ENCODE measurements around the gene SENP8.

Gene SENP8

GRCh38 chr15:72184165-72184811 lies 66.1 kb downstream of the SENP8 start:
- no peak for DNase-seq (ENCODE audit: low read depth)
- TF ChIP-seq CTCF (conservative IDR thresholded peaks at IDR 0.05; ENCODE audit: control insufficient read depth, insufficient read depth, low read depth, low read length), result no peak
- H3K4me3 ChIP-seq (ENCODE audit: control insufficient read depth, low read depth, low read length), result no peak overlapping the region

DNA sequence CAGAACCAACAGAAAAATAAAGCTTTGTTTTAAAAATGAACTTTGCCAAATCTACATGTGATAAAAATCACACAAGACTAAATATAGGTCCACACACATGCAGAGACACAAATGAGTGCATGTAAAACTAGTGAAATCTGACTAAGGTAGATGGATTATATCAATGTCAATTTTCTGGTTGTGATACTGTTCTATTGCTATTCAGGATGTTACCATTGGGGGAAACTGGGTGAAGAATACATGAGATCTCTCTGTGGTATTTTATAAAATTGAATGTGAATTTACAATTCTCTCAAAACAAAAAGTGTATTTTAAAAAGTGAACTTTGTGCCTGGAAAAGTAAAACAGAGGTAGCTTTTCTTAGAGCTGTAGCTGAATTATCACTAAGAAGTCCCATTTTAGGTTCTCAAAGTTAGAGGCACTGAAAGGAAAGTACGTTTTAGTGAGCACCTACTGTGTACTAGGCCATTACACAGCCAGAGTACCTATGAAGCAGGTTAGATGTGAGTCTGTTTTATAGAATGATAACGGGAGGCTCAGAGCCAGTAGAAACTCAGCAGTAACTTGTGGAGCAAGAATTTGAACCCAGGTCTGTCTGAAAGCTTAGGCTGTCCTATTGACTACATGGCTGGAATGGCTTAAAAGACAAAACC lies 71.2 kb downstream of the SENP8 start:
- no peak overlapping the region for H3K4me3 ChIP-seq (ENCODE audit: control insufficient read depth, low read depth, low read length)
- no peak for TF ChIP-seq CTCF (conservative IDR thresholded peaks at IDR 0.05; ENCODE audit: control insufficient read depth, insufficient read depth, low read depth, low read length)
- DNase-seq (ENCODE audit: low read depth), result no peak

GRCh38 chr15:72192416-72192815 lies 74.2 kb downstream of the SENP8 start:
- TF ChIP-seq CTCF (conservative IDR thresholded peaks at IDR 0.05; ENCODE audit: control insufficient read depth, insufficient read depth, low read depth, low read length), result no peak
- no peak overlapping the region for H3K4me3 ChIP-seq (ENCODE audit: control insufficient read depth, low read depth, low read length)
- no peak for DNase-seq (ENCODE audit: low read depth)

All from fibroblast of mammary gland (primary cell).